Renal cortex interstitium (tissue), 11 donors: ENCODE data around the gene CRIP1. TPM values are rescaled to one million over a fixed set of nuclear protein-coding genes. Genes with fewer than 3 reads are reported as not detected.

Source experiments
- DNase-seq, 11 donors: peaks; one replicate each; pipeline ENCODE4 v3.0.0-alpha.2; 2013; ENCODE audit warnings: low read depth in 9 of 11, low spot score in 4 of 11; ENCODE audit errors: extremely low read depth in 1 of 11
- polyA plus RNA-seq, 3 donors: library from polyadenylated mRNA; unstranded; fragments of 120-200 nt; gene quantifications; one replicate each; pipeline ENCODE4 v1.2.1, GENCODE V29; 2013; ENCODE audit not compliant: insufficient read length in 3 of 3

Gene CRIP1
- polyA plus RNA-seq, 3 donors, result 24.0 to 49.2 (median 36.3) TPM

DNA sequence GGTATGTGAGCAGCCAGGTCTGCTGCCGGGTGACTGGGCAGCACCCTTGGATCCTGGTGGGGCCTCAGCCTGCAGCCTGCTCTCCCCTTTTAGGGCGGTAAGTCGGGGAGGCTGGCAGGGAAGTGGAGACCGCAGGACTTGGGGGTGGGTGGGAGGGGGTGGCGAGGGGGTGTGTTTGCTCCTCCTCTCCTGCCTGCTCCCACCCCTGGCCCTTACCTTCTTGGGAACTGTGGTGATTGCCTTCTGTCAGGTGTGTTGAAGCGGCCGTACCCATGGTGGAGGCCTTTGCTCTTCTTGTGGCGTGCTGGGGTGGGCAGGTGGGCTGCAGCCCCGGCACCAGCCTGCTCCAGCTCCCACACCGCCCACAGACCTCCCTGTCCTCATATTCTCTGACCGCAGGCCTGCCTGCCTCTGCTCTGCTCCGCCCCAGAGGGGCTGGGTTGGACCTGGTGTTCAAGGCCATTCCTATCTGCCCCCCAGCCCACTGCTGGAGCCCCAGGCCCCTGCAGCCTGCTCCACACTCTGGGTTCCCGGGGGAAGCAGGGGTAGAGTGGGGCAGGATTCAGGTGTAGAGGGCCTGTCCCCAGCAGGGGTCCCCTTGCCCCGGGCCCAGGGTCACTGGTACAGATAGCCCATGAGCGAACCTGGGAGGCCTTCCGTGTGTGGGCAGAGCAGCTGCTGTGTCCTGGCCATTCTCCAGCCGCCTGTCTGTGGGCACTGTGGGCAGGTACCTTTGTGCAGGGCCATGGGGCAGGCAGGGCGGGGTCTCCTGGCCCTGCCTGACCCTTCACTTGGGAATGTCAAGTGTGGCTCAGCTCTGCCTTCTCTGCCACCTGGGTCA is 9.5 kb downstream of the CRIP1 start:
- DNase-seq, result no peak

DNA sequence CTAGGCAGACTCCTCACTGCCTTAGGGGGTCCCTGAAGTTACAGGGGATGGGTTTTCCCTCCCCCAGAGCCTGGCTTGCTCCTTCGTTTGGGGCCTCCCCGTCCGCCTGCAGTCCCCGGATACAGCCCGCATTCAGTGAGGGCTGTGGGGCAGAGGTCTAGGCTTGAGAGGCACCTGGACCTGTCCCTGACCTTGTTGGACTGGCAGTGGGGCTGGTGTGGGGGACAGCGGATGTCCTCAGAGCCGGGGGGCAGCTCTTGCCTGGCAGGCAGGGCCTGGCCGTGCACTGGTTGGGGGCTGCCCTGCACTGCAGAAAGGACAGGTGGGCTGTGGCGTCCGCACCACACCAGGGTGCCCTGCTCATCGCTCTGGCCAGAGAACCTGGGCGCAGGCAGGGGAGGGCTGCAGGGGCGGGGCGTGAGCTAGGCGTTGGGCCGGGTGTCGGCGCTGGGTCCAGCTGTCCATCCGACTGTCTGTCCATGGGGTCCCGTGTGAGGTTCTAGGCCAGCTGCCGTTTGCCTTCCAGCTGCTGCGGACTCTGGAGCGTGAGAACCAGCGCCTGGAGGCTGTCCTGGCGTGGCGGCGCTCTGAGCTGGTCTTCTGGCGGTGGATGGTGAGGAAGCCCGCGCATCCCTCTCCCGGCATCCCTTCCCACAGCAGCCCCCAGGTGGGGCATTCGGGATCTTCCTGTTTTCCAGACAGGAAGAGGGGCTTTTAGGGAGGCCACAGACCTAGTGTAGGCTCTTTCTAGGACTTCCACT is 10.3 kb downstream of the CRIP1 start:
- no peak for DNase-seq

DNA sequence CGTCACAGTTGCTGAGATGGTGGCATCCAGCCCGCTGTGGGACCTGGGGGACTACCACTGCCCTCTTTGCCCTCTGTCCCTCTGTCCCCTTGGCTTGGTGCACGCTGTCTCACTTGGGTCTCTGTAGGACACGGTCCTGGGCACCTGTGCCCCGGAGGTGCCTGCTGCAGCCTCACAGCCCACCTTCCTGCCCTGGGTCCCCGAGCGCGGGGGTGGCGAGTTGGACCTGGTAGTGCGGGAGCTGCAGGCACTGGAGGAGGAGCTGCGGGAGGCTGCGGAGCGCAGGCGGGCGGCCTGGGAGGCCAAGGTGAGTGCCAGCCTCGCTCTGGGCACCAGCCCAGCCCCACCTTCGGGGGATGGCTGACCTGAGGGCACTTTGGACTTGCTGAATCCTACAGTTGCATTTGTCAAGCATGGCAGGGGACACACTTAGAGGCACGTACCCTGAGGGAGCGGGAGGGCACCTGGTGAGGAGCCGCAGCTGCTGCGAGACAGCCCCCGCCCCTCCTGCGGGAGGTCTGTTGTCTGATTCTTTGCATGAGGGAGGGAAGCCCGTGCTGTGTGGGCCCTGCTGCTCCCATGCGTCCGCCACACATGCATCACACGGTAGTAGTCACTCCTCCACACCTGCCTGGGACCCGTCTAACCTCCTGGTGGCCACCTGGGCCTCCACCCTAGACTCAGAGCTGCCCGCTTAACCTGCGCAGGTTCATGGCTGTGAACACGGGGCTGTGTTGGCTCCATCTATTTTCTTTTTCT is 11.2 kb downstream of the CRIP1 start:
- DNase-seq, result no peak

- no peak for DNase-seq
Observed at GRCh38 chr14:105498430-105499255, 12.0 kb downstream of the CRIP1 start.

DNA sequence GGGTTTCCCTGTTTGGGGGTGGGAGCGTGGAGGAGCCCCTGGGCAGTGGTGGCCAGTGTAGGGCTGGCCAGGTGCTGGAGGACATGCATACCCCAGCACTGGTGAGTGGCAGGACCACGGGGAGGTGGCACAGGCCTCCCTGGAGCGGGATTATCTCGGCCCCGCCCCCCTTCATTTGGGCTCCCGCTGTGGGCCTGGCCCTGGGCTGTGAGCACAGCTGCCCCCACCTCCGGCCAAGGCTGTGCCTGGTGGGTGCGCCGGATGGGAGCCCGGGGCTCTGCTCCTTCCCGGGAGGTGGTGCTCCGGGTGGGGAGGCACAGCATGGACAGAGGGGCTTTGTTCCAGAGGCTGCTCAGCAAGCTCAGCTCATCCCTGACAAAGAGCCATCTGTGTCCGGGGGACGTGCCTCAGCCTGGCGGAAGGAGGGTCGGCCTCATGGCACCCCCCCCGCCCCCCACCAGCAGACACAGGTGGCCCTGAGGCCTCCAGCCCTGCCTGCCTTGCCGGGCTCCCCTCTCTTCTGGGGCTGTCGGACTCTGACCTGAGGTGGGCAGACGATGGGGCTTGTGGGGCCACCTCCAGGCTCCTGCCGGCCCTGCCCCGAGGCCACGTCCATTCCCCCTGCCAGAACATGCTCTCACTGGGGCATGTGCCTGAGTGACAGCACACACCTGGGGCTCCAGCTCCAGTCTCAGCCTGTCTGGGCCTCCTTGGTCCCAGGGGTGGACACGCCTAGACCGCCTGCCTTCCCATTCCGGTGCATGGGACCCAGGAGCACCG is 12.8 kb downstream of the CRIP1 start:
- DNase-seq, result no peak

DNA sequence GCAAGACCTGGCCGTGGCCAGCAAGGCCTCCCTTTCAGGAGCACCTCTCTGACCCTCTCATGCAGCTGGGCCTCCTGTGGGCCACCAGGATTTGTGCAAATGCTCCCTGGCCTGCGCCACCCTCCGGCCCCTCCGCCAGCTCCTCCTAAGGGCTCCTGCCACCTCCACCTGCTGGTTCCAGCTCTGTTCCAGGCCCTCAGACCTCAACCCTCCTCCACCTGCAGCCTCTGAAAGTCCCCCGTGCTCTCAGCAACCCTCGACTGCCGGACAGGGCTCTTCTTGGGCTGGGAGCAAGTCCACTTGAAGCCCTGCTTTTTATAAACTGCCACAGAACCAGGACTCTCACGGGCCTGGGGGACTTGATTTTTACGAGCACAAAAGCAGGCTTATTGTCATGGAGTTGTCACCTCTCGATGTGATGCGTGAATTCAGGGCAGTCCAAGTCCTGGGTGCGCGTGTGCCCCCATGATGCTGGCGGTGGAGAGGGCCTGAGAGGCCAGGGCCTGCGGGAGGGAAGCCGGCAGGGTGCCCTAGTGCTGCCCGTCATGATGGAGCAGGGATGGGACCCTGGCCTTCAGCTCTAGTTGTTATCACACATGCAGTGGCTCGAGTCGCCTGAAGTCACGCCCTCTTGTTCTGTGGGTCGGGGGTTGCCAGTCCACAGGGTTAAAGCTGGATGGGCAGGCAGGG is 13.5 kb downstream of the CRIP1 start:
- DNase-seq, result no peak

DNA sequence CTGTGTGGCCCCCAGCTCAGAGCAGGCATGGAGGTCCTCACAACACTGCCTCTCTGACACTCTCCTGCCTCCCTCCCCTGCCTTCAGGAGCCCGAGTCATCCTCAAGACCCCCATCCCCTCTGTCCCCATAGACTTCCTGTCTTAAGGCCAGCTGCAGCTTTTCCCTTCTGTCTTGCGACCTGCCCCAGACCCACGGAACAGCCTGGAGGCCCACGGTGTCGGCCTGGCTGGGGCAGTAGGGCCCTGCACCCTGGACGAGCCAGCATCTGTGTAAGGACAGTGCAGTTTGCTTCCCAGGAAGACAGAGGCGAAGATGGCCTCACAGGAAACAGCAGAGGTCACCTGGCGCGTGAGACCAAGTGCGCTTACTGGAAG is 14.0 kb downstream of the CRIP1 start:
- DNase-seq, result no peak

GRCh38 chr14:105501504-105502291 is 15.0 kb downstream of the CRIP1 start:
- DNase-seq, result no peak

DNA sequence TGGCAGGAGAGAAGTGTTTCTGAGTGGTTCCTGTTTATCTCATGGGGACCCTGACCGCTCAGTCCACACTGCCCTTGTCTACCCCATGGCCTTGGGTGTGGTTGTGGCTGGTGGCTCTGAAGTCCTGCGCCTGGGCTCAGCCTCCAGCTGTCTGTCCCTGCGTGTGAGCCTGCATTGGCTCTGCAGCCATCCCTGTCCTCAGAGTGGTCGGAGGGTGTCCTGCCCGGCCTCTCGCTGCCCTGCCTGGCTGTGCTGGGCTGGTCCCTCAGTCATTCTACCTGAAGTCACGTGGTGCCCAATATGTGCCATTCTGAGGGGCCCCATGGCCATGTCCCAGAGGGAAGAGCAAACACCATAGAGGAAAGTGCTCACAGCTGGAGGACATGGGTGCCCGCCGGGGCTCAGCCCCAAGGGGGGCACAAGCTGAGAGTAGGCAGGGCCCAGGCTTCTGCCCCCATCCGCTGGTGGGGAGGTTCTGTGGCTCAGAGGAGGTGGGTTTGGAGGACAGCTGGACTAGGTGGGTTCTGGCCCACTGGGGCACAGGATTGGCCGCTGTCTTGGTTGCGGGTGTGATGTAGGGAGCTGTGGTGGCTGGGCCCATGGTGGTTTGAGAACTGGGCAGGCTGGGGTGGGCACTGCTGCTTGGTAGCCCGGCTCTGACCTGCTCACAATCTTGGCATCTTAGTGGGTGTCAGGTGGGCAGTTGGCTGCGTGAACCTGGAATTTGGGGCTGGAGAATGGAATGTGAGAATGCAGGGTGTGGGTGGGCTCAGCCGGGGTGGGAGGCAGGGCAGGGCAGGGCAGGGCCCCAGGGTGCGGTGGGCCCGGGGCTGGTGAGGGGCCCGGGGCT is 16.0 kb downstream of the CRIP1 start:
- no peak for DNase-seq

DNA sequence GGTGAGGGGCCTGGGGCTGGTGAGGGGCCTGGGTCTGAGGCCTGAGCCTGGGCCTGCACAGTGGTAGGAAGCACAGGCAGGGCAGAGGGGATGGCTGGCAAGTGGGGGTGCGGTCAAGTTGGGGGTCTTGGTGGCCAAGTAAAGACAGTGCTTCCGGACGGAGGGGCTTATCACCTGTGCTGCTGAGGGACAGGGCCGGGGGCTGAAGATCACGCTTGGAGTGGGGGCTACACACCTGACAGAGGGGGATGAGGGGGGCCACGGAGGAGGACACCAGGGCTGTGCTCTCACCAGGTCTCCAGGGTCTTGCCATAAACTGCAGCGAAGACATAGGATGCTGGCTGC is 16.6 kb downstream of the CRIP1 start:
- no peak for DNase-seq

DNA sequence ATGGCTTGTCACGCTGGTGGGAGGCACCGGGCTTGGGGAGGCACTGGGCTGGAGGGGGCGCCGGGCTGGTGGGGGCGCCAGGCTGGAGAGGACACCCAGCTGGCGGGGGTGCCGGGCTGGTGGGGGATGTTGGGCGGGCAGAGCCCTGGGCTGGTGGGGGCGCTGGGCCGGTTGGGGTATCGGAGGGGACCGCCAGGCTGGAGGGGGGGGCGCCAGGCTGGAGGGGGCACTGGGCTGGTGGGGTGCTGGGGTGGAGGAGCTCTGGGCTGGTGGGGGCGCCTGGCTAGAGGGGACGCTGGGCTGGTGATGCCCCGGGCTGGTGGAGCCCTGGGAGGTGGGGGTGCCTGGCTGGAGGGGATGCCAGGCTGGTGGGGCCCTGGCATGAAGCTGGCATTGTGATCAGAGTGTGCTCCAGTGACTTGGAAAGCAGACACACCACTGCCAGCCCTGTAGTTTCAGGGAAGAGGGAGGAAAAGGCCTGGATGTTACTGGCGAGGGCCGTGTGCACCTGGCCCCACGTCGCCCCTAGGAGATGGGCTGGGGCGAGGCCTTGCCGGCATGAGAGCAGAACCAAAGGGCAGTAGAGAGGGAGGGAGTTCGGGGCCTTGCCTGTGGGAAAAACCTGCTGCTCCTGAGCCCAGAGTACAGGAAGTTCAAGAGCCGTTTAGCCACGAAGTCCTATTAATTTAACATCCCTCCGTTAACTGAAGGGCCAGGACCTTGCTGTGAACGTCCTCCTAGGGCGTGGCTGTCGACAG is 17.4 kb downstream of the CRIP1 start:
- DNase-seq, result no peak

DNA sequence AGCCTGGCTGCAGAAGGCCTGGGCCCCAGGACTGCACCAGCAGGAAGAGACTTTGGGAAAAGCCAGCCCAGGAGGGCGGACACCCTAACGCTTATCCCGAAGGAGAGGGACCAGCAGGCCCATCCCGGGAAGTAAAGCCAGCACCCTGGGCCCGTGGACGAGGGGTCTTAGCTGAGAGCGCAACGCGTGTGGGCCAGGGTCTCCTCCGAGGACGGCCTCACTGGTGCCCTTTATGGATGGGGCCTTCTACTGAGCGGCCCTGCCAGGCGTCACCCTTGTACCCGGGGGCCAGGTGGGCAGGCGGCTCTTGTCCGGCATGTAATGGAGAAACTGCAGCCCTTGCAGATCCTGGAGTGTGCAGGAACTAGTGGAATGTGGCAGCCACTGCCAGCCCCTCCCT is 18.4 kb downstream of the CRIP1 start:
- no peak for DNase-seq

DNA sequence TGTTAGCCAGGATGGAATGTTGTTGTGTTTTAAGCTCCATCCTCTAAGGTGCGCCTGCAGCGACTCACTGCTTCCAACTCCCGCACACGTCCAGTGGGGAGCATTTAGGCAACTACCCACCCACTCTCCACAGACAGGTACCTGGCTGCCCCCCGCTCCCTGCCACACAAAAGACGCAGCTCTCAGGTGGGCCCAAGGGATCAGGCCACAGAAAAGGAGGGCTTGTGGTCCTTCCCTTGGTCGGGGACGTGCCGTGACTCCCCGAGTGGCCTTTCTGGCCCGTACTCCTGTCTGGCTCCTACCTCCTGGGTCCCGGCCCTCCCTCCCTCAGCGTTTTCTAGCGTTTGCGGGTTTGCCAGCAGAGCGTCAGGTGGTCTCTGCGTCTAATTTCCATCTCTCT is 20.6 kb downstream of the CRIP1 start:
- DNase-seq, result no peak

DNA sequence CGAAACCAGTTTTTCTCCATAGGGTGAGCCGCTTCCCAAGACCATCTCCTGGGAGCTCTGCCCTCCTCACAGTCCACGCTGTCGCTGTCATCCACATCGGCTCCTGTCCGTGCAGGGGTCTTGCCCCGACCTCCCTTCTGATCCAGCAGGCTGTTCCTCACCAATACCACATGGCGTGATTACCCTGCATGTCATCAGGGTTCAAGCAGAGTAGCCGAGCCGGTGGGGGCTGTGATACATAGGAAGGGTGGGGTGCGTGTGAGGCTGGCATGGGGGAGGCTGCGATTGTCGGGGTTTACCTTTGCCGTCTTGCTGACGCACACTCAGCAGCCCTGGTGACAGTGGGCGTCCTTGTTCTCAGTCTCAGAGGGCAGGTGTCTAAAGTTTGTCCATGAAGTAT is 21.4 kb downstream of the CRIP1 start:
- DNase-seq, result no peak

GRCh38 chr14:105508601-105509000 is 21.9 kb downstream of the CRIP1 start:
- DNase-seq, result no peak

DNA sequence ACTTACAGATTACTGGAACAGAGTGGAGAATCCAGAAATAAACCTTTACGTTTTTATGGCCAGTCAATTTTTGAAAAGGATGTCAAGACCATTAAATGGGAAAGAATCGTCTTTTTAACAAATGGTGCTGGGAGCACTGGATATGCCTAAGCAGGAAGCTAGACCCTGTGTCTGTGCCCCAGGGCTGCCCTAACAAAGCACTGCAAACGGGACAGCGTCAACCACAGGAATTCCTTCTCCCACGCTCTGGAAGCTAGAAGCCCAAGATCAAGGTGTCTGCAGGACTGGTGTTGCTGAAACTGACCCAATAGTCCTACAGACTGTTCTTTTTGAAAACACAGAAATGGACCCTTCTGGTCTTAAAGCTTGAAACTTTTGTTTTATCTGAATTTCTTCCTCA is 30.4 kb downstream of the CRIP1 start:
- DNase-seq, result no peak
